ENCODE data around the gene PRLHR. TPM values are rescaled to one million over a fixed set of nuclear protein-coding genes. Genes with fewer than 3 reads are reported as not detected.

PRLHR gene
- total and polyA plus RNA-seq, 2 of the 13 experiments (the other 11 are each of a cell fraction or from before 2014, with no cell fraction given) = not detected

DNA sequence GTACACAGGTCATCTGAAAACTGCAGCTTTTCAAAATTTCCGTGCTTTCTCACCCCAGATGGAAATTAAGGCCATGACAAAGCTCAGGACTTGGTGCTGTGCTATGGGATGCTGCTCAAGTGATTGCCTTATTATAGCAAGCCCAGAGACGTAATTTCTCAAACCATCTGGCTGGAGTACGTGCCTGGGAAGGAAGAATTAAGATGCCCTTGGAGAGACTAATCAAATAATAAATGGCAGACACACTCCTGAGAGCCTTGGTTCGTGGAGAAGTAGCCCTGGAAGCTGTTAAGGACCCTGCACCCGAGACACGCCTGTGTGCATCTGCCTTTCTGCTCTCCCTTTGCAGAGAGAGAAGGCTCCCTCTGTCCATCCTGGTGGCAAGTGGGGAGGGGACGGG lies 38.3 kb upstream of the PRLHR start:
- H3K9ac ChIP-seq (ENCODE audit: insufficient read depth, low read depth, low read length) = no peak overlapping the region
- DNase-seq (ENCODE audit: low spot score) = no peak
- no peaks in the 10 kb centered on the region for H4K20me1 ChIP-seq (ENCODE audit: insufficient read depth, low read length)
- TF ChIP-seq ZNF326 (CRISPR knock-in tag; IDR thresholded peaks at IDR 0.05; ENCODE audit: borderline replicate concordance) = no peak
- TF ChIP-seq ZNF552 (CRISPR knock-in tag; IDR thresholded peaks at IDR 0.05; ENCODE audit: borderline replicate concordance) = no peak
- no peak for TF ChIP-seq MXI1 (IDR thresholded peaks at IDR 0.05; ENCODE audit: borderline replicate concordance, low read depth, low read length)
- TF ChIP-seq KDM1A (CRISPR knock-in tag; IDR thresholded peaks at IDR 0.05) = no peak
- TF ChIP-seq ZNF619 (CRISPR knock-in tag; IDR thresholded peaks at IDR 0.05) = no peak
- ChIA-PET POLR2A (no interaction called here), CTCF (ENCODE audit: low intra/inter-chr PET ratio, low total read pairs) (no interaction called here)
- no peaks in the 10 kb centered on the region for H3K4me1 ChIP-seq (ENCODE audit: insufficient read depth, low read length)
- no TSS peak for BruUV-seq (replicated peaks)
- H3K27ac ChIP-seq (ENCODE audit: extremely low read length, insufficient read depth, low read length) = no peak overlapping the region
- intact Hi-C loops (cut with micrococcal nuclease; ENCODE audit: unreplicated experiment) (no loop called here), in situ Hi-C loops (cut with HindIII; ENCODE audit: extremely low pct_ligation_motif_present, low pct_unique_long_range_greater_than_20kb) (no loop called here)
- no peak overlapping the region for H3K4me3 ChIP-seq (replicated peaks in 1 of 3; ENCODE audit: insufficient read depth in 1 of 3, low read depth in 2 of 3, low read length in 3 of 3)
- no peak for ATAC-seq
- no peak overlapping the region for H2AFZ ChIP-seq (ENCODE audit: low read length)
- no peaks in the 10 kb centered on the region for H3K79me2 ChIP-seq (ENCODE audit: insufficient read depth, low read length)
- peaks cover 0 to 17% of the 10 kb centered on the region in 2 experiments; a peak in 3 of 5 replicates for H3K27me3 ChIP-seq (ENCODE audit: control insufficient read depth in 1 of 2, insufficient read depth in 2 of 2, low read length in 2 of 2)
- no peaks in the 10 kb centered on the region for H3K36me3 ChIP-seq (replicated peaks in 1 of 2; ENCODE audit: control insufficient read depth in 1 of 2, insufficient read depth in 2 of 2, low read length in 2 of 2)
- H3K9me3 ChIP-seq (ENCODE audit: low read length) = no peaks in the 10 kb centered on the region
- 3% methylated on average over 7 of the region's 7 CpGs for WGBS (ENCODE audit: low lambda C conversion rate)
- FAIRE-seq = no peak
- H3K4me2 ChIP-seq (ENCODE audit: low read depth, low read length) = no peak overlapping the region

DNA sequence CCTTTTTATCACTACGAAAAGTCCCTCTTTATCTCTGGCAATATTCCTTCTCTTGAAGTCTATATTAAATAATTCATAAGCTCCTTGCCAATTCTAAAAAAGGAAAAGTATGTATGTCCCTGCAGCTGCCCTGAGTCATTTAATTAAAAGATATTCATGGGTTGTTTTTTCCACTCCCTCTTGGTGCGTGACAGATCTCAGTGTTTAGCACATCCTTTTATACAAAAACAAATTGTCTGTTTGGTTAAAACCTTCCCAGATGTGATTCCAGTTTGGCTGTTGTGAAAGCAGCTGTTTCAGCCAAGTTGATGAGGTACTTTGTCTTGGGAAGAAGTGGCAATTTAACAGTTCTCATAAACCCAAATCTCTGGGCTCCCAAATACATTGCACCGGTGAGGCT lies 33.8 kb upstream of the PRLHR start:
- CTCF ChIA-PET (ENCODE audit: low intra/inter-chr PET ratio, low total read pairs) = no interaction called here
- TF ChIP-seq, protein P1, sequence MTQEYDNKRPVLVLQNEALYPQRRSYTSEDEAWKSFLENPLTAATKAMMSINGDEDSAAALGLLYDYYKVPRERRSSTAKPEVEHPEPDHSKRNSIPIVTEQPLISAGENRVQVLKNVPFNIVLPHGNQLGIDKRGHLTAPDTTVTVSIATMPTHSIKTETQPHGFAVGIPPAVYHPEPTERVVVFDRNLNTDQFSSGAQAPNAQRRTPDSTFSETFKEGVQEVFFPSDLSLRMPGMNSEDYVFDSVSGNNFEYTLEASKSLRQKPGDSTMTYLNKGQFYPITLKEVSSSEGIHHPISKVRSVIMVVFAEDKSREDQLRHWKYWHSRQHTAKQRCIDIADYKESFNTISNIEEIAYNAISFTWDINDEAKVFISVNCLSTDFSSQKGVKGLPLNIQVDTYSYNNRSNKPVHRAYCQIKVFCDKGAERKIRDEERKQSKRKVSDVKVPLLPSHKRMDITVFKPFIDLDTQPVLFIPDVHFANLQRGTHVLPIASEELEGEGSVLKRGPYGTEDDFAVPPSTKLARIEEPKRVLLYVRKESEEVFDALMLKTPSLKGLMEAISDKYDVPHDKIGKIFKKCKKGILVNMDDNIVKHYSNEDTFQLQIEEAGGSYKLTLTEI (CRISPR knock-in tag; conservative IDR thresholded peaks at IDR 0.05) = no peak
- TF ChIP-seq ZNF44 (CRISPR knock-in tag; IDR thresholded peaks at IDR 0.05) (no peak), MYC (CRISPR knock-in tag; IDR thresholded peaks at IDR 0.05; ENCODE audit: borderline replicate concordance) (no peak), TBL1XR1 (IDR thresholded peaks at IDR 0.05; ENCODE audit: borderline replicate concordance, low read length, partially characterized antibody) (no peak), ZNF629 (CRISPR knock-in tag; conservative IDR thresholded peaks at IDR 0.05) (no peak), ZNF496 (CRISPR knock-in tag; IDR thresholded peaks at IDR 0.05; ENCODE audit: insufficient replicate concordance) (no peak)
- TF ChIP-seq, protein P2, sequence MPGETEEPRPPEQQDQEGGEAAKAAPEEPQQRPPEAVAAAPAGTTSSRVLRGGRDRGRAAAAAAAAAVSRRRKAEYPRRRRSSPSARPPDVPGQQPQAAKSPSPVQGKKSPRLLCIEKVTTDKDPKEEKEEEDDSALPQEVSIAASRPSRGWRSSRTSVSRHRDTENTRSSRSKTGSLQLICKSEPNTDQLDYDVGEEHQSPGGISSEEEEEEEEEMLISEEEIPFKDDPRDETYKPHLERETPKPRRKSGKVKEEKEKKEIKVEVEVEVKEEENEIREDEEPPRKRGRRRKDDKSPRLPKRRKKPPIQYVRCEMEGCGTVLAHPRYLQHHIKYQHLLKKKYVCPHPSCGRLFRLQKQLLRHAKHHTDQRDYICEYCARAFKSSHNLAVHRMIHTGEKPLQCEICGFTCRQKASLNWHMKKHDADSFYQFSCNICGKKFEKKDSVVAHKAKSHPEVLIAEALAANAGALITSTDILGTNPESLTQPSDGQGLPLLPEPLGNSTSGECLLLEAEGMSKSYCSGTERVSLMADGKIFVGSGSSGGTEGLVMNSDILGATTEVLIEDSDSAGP (CRISPR knock-in tag; IDR thresholded peaks at IDR 0.05; ENCODE audit: borderline replicate concordance) = no peak

More for the DNA sequence above, 33.8 kb upstream of the PRLHR start:
- DNase-seq (ENCODE audit: low spot score) = no peak
- Histone ChIP-seq H3K79me2 (ENCODE audit: insufficient read depth, low read length) (no peaks in the 10 kb centered on the region), H3K4me2 (ENCODE audit: low read depth, low read length) (no peak overlapping the region), H3K4me3 (replicated peaks in 1 of 3; ENCODE audit: insufficient read depth in 1 of 3, low read depth in 2 of 3, low read length in 3 of 3) (no peak overlapping the region), H3K9ac (ENCODE audit: insufficient read depth, low read depth, low read length) (no peak overlapping the region), H3K36me3 (replicated peaks in 1 of 2; ENCODE audit: control insufficient read depth in 1 of 2, insufficient read depth in 2 of 2, low read length in 2 of 2) (no peaks in the 10 kb centered on the region), H2AFZ (ENCODE audit: low read length) (no peak overlapping the region), H3K27me3 (ENCODE audit: control insufficient read depth in 1 of 2, insufficient read depth in 2 of 2, low read length in 2 of 2) (peaks cover 1 to 21% of the 10 kb centered on the region in 2 experiments; a peak in 3 of 5 replicates), H3K9me3 (ENCODE audit: low read length) (no peaks in the 10 kb centered on the region), H4K20me1 (ENCODE audit: insufficient read depth, low read length) (no peaks in the 10 kb centered on the region), H3K27ac (ENCODE audit: extremely low read length, insufficient read depth, low read length) (no peak overlapping the region), H3K4me1 (ENCODE audit: insufficient read depth, low read length) (no peaks in the 10 kb centered on the region)
- whole genome bisulfite sequencing (ENCODE audit: low lambda C conversion rate) = 1% methylated on average over 3 of the region's 3 CpGs
- in situ Hi-C loops (cut with HindIII; ENCODE audit: extremely low pct_ligation_motif_present, low pct_unique_long_range_greater_than_20kb) (no loop called here), intact Hi-C loops (cut with micrococcal nuclease; ENCODE audit: unreplicated experiment) (no loop called here)
- POLR2A ChIA-PET = no interaction called here
- no peak for ATAC-seq
- BruUV-seq (replicated peaks) = no TSS peak
- FAIRE-seq = no peak

Data from HepG2 (cell line).